ENCODE results near the gene MSL1. TPM values are rescaled to one million over a fixed set of nuclear protein-coding genes. Genes with fewer than 3 reads are reported as not detected.

MSL1 gene
- total RNA-seq, 2 experiments from 2014 or later = 62.7 to 66.7 TPM

- Mint-ChIP-seq H3K36me3 (peaks cover 14% of the 10 kb centered on the region), H3K9me3 (no peaks in the 10 kb centered on the region), H3K4me3 (no peak overlapping the region), H3K4me1 (peaks cover 10% of the 10 kb centered on the region), H3K27ac (no peak overlapping the region), H3K27me3 (peaks cover 4% of the 10 kb centered on the region)
- DNase-seq = no peak
Observed at GRCh38 chr17:40180694-40181093, 58.9 kb downstream of the MSL1 start.

- Mint-ChIP-seq H3K27ac (no peak overlapping the region), H3K4me1 (peaks cover 8% of the 10 kb centered on the region), H3K4me3 (no peak overlapping the region), H3K36me3 (peaks cover 10% of the 10 kb centered on the region), H3K9me3 (no peaks in the 10 kb centered on the region), H3K27me3 (peaks cover 4% of the 10 kb centered on the region)
- DNase-seq = no peak
Observed at GRCh38 chr17:40181205-40181604, 59.4 kb downstream of the MSL1 start.

GRCh38 chr17:40182606-40183005 lies 60.8 kb downstream of the MSL1 start:
- no peaks in the 10 kb centered on the region for H3K9me3 Mint-ChIP-seq
- no peak overlapping the region for H3K4me3 Mint-ChIP-seq
- no peak overlapping the region for H3K27ac Mint-ChIP-seq
- H3K27me3 Mint-ChIP-seq = peaks cover 4% of the 10 kb centered on the region
- no peak for DNase-seq
- no peaks in the 10 kb centered on the region for H3K4me1 Mint-ChIP-seq
- H3K36me3 Mint-ChIP-seq = no peaks in the 10 kb centered on the region

Other genes with a start within 250 kb of the MSL1 start
- gene GSDMB, start 203.3 kb upstream of the MSL1 start, total RNA-seq = 1 to 10 TPM; 7.6 to 8.7 TPM
- 10 to 100 TPM; 59.1 to 62.3 TPM for gene ORMDL3, start 194.4 kb upstream of the MSL1 start, total RNA-seq
- not detected for gene LRRC3C, start 194.2 kb upstream of the MSL1 start, total RNA-seq
- gene GSDMA, start 159.0 kb upstream of the MSL1 start, total RNA-seq = under 1 TPM; 0.14 to 0.16 TPM
- gene PSMD3, start 141.2 kb upstream of the MSL1 start, total RNA-seq = 100 to 1,000 TPM; 173 to 177 TPM
- not detected for gene CSF3, start 106.5 kb upstream of the MSL1 start, total RNA-seq
- gene MED24, start 67.6 kb upstream of the MSL1 start, total RNA-seq = 100 to 1,000 TPM; 103 to 107 TPM
- gene THRA, start 59.0 kb upstream of the MSL1 start, total RNA-seq = 10 to 100 TPM; 11.4 to 12.1 TPM
- gene NR1D1, start 21.4 kb upstream of the MSL1 start, total RNA-seq = 1 to 10 TPM; 4.8 to 5.8 TPM
- gene CASC3, start 18.6 kb downstream of the MSL1 start, total RNA-seq = 10 to 100 TPM; 74.5 to 77.0 TPM
- gene RAPGEFL1, start 55.5 kb downstream of the MSL1 start, total RNA-seq = 1 to 10 TPM; 4.3 to 5.1 TPM
- 10 to 100 TPM; 15.7 to 17.4 TPM for gene WIPF2, start 97.3 kb downstream of the MSL1 start, total RNA-seq
- gene CDC6, start 165.9 kb downstream of the MSL1 start, total RNA-seq = 100 to 1,000 TPM; 144 to 149 TPM
- 10 to 100 TPM; 31.2 to 33.3 TPM for gene RARA, start 187.2 kb downstream of the MSL1 start, total RNA-seq
- gene GJD3, start 242.8 kb downstream of the MSL1 start, total RNA-seq = not detected